HEK293 (cell line): ENCODE data around the gene ASCL4.

Experiments
- CTCF ChIA-PET: fragments of 350-600 bp; formaldehyde crosslinking; extraction: SDS; loops from one replicate; lab custom pipeline; 2021; ENCODE audit warnings: antibody characterized with exemption; lab: Yijun Ruan, JAX
- POLR2A ChIA-PET: fragments of 300-600 bp; formaldehyde crosslinking; extraction: SDS; loops from one replicate; lab custom pipeline; 2020; ENCODE audit warnings: antibody characterized with exemption, inconsistent platforms; lab: Yijun Ruan, JAX
- H3K27ac ChIP-seq: fragments of 200-500 bp; sonication (Bioruptor generic); 2 replicates; pipeline ENCODE4 v1.5.1; 2014; ENCODE audit warnings: low read depth, low read length, control low read depth, inconsistent platforms; ENCODE audit errors: extremely low read depth
- H3K36me3 ChIP-seq, 2 experiments: fragments of 200-500 bp in 1 of 2; sonication (Bioruptor generic) in 1 of 2; 1 replicate in 1 of 2; 2 replicates in 1 of 2; pipeline ENCODE4 v1.5.1; 2014 to 2017; ENCODE audit warnings: inconsistent platforms in 2 of 2, low read length in 2 of 2; ENCODE audit not compliant: control insufficient read depth in 2 of 2, insufficient read depth in 1 of 2
- H3K4me1 ChIP-seq: fragments of 200-500 bp; sonication (Bioruptor generic); 2 replicates; pipeline ENCODE4 v1.5.1; 2014; ENCODE audit warnings: mild to moderate bottlenecking, low read length, inconsistent platforms; ENCODE audit not compliant: control insufficient read depth, insufficient read depth
- H3K4me3 ChIP-seq: 2 replicates; pipeline ENCODE4 v1.5.1; 2011; ENCODE audit warnings: low read depth, mild to moderate bottlenecking, control low read depth, low read length, moderate library complexity
- H3K9me3 ChIP-seq: fragments of 200-500 bp; sonication (Bioruptor generic); 2 replicates; pipeline ENCODE4 v1.5.1; 2014; ENCODE audit warnings: low read depth, low read length, inconsistent platforms; ENCODE audit not compliant: control insufficient read depth, insufficient read depth
- IKZF3 ChIP-seq: fragments of 450-650 bp; IDR thresholded peaks from 2 replicates; pipeline ENCODE4 v1.5.0; 2018; ENCODE audit warnings: missing biosample characterization, mild to moderate bottlenecking, missing genetic modification characterization, moderate library complexity
- MEIS1 ChIP-seq: sonication (generic); formaldehyde crosslinking; IDR thresholded peaks from 2 replicates; pipeline ENCODE4 v1.8.1; 2022; ENCODE audit warnings: missing genetic modification reagents, mild to moderate bottlenecking, borderline replicate concordance
- RBAK ChIP-seq: fragments of 450-650 bp; formaldehyde crosslinking; IDR thresholded peaks from 2 replicates; pipeline ENCODE4 v1.5.1; 2016; ENCODE audit warnings: missing biosample characterization, missing genetic modification characterization
- SP3 ChIP-seq: fragments of 450-650 bp; formaldehyde crosslinking; IDR thresholded peaks from 2 replicates; pipeline ENCODE4 v1.5.1; 2016; ENCODE audit warnings: missing biosample characterization, missing genetic modification characterization
- TCF7L2 ChIP-seq: IDR thresholded peaks from 2 replicates; pipeline ENCODE4 v1.6.1; 2011; ENCODE audit warnings: low read depth, mild to moderate bottlenecking, inconsistent platforms, low read length, moderate library complexity, borderline replicate concordance
- ZFHX2 ChIP-seq: fragments of 450-650 bp; formaldehyde crosslinking; conservative IDR thresholded peaks from 2 replicates; pipeline ENCODE4 v1.5.1; 2016; ENCODE audit warnings: missing biosample characterization, missing genetic modification characterization
- ZNF155 ChIP-seq: fragments of 450-650 bp; formaldehyde crosslinking; IDR thresholded peaks from 2 replicates; pipeline ENCODE4 v1.5.1; 2016; ENCODE audit warnings: missing biosample characterization, missing genetic modification characterization
- ZNF394 ChIP-seq: fragments of 450-650 bp; formaldehyde crosslinking; IDR thresholded peaks from 2 replicates; pipeline ENCODE4 v1.5.1; 2016; ENCODE audit warnings: missing biosample characterization, missing genetic modification characterization, mild to moderate bottlenecking, moderate library complexity, borderline replicate concordance
- ZNF560 ChIP-seq: fragments of 450-650 bp; formaldehyde crosslinking; IDR thresholded peaks from 2 replicates; pipeline ENCODE4 v1.5.1; 2017; ENCODE audit warnings: missing biosample characterization, missing genetic modification characterization, borderline replicate concordance
- ZNF621 ChIP-seq: fragments of 450-650 bp; formaldehyde crosslinking; IDR thresholded peaks from 2 replicates; pipeline ENCODE4 v1.5.1; 2017; ENCODE audit warnings: missing biosample characterization, missing genetic modification characterization
- ZNF701 ChIP-seq: fragments of 450-650 bp; formaldehyde crosslinking; IDR thresholded peaks from 2 replicates; pipeline ENCODE4 v1.5.1; 2016; ENCODE audit warnings: missing biosample characterization, missing genetic modification characterization
- ZNF76 ChIP-seq: fragments of 450-650 bp; formaldehyde crosslinking; IDR thresholded peaks from 2 replicates; pipeline ENCODE4; 2016; ENCODE audit warnings: low read depth, missing biosample characterization, missing genetic modification characterization, borderline replicate concordance
- ZNF776 ChIP-seq: fragments of 450-650 bp; formaldehyde crosslinking; IDR thresholded peaks from 2 replicates; pipeline ENCODE4 v1.5.0; 2017; ENCODE audit warnings: missing biosample characterization, missing genetic modification characterization, borderline replicate concordance
- TF ChIP-seq, protein P1 (sequence below): fragments of 450-650 bp; formaldehyde crosslinking; IDR thresholded peaks from 2 replicates; pipeline ENCODE4 v1.5.1; 2016; ENCODE audit warnings: missing biosample characterization, missing genetic modification characterization
- TF ChIP-seq, protein P2 (sequence below): fragments of 450-650 bp; formaldehyde crosslinking; IDR thresholded peaks from 2 replicates; pipeline ENCODE4 v1.5.1; 2016; ENCODE audit warnings: missing biosample characterization, missing genetic modification characterization
- TF ChIP-seq, protein P3 (sequence below): fragments of 450-650 bp; formaldehyde crosslinking; IDR thresholded peaks from 2 replicates; pipeline ENCODE4 v1.5.1; 2016; ENCODE audit warnings: missing biosample characterization, missing genetic modification characterization, borderline replicate concordance
- TF ChIP-seq, protein P4 (sequence below): fragments of 450-650 bp; formaldehyde crosslinking; IDR thresholded peaks from 2 replicates; pipeline ENCODE4 v1.5.1; 2016; ENCODE audit warnings: missing biosample characterization, missing genetic modification characterization

Gene ASCL4

DNA sequence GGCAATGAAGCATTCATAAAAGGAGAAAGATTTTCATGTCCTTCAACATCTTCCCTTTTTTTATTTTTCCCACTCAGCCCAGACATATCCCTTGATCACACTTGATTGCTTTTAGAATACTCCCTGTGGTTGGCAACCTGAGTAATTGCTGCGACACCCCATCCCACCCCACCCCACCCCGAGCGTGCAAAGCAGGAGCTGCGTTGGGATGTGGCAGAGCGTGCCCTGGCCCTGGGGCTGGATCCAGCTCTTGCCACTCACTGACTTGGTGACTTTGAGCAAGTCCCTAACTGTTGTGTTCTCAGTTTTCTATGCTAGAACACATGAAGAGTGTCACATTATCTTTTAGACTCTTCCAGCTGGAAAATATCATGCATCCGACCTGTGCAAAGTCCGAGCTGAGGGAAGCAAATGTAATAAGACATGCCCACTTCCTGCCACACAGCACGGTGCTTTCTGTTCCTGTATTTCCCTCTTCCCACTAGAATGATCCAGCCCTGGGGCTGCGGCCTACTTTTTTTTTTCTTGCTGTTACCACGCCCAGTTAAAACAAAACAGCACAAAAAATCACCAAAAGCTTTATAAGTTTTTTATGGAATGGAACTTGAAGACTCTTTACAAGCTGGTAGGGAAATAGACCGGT is 4.0 kb downstream of the ASCL4 start:
- H3K4me3 ChIP-seq = no peak overlapping the region
- no peaks in the 10 kb centered on the region for H3K36me3 ChIP-seq
- H3K9me3 ChIP-seq = no peaks in the 10 kb centered on the region
- H3K4me1 ChIP-seq = no peaks in the 10 kb centered on the region
- TF ChIP-seq ZNF155 (tag by site-specific recombination) = no peak
- TF ChIP-seq ZNF560 (tag by site-specific recombination) = no peak
- no peak for TF ChIP-seq MEIS1
- TF ChIP-seq SP3 (tag by site-specific recombination) = no peak
- TF ChIP-seq, protein P1, sequence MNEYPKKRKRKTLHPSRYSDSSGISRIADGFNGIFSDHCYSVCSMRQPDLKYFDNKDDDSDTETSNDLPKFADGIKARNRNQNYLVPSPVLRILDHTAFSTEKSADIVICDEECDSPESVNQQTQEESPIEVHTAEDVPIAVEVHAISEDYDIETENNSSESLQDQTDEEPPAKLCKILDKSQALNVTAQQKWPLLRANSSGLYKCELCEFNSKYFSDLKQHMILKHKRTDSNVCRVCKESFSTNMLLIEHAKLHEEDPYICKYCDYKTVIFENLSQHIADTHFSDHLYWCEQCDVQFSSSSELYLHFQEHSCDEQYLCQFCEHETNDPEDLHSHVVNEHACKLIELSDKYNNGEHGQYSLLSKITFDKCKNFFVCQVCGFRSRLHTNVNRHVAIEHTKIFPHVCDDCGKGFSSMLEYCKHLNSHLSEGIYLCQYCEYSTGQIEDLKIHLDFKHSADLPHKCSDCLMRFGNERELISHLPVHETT (tag by site-specific recombination) = no peak
- TF ChIP-seq ZNF76 = no peak
- TF ChIP-seq ZFHX2 (tag by site-specific recombination) = no peak
- TF ChIP-seq ZNF776 (tag by site-specific recombination) = no peak
- TF ChIP-seq, protein P2, sequence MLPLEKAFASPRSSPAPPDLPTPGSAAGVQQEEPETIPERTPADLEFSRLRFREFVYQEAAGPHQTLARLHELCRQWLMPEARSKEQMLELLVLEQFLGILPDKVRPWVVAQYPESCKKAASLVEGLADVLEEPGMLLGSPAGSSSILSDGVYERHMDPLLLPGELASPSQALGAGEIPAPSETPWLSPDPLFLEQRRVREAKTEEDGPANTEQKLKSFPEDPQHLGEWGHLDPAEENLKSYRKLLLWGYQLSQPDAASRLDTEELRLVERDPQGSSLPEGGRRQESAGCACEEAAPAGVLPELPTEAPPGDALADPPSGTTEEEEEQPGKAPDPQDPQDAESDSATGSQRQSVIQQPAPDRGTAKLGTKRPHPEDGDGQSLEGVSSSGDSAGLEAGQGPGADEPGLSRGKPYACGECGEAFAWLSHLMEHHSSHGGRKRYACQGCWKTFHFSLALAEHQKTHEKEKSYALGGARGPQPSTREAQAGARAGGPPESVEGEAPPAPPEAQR (tag by site-specific recombination) = no peak
- TF ChIP-seq IKZF3 (tag by site-specific recombination) = no peak
- no peak for TF ChIP-seq ZNF621 (tag by site-specific recombination)
- TF ChIP-seq ZNF701 (tag by site-specific recombination) = no peak
- no peak for TF ChIP-seq RBAK (tag by site-specific recombination)
- TF ChIP-seq, protein P3, sequence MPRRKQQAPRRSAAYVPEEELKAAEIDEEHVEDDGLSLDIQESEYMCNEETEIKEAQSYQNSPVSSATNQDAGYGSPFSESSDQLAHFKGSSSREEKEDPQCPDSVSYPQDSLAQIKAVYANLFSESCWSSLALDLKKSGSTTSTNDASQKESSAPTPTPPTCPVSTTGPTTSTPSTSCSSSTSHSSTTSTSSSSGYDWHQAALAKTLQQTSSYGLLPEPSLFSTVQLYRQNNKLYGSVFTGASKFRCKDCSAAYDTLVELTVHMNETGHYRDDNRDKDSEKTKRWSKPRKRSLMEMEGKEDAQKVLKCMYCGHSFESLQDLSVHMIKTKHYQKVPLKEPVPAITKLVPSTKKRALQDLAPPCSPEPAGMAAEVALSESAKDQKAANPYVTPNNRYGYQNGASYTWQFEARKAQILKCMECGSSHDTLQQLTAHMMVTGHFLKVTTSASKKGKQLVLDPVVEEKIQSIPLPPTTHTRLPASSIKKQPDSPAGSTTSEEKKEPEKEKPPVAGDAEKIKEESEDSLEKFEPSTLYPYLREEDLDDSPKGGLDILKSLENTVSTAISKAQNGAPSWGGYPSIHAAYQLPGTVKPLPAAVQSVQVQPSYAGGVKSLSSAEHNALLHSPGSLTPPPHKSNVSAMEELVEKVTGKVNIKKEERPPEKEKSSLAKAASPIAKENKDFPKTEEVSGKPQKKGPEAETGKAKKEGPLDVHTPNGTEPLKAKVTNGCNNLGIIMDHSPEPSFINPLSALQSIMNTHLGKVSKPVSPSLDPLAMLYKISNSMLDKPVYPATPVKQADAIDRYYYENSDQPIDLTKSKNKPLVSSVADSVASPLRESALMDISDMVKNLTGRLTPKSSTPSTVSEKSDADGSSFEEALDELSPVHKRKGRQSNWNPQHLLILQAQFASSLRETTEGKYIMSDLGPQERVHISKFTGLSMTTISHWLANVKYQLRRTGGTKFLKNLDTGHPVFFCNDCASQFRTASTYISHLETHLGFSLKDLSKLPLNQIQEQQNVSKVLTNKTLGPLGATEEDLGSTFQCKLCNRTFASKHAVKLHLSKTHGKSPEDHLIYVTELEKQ (tag by site-specific recombination) = no peak
- no peak for TF ChIP-seq ZNF394 (tag by site-specific recombination)
- no peak for TF ChIP-seq TCF7L2
- TF ChIP-seq, protein P4, sequence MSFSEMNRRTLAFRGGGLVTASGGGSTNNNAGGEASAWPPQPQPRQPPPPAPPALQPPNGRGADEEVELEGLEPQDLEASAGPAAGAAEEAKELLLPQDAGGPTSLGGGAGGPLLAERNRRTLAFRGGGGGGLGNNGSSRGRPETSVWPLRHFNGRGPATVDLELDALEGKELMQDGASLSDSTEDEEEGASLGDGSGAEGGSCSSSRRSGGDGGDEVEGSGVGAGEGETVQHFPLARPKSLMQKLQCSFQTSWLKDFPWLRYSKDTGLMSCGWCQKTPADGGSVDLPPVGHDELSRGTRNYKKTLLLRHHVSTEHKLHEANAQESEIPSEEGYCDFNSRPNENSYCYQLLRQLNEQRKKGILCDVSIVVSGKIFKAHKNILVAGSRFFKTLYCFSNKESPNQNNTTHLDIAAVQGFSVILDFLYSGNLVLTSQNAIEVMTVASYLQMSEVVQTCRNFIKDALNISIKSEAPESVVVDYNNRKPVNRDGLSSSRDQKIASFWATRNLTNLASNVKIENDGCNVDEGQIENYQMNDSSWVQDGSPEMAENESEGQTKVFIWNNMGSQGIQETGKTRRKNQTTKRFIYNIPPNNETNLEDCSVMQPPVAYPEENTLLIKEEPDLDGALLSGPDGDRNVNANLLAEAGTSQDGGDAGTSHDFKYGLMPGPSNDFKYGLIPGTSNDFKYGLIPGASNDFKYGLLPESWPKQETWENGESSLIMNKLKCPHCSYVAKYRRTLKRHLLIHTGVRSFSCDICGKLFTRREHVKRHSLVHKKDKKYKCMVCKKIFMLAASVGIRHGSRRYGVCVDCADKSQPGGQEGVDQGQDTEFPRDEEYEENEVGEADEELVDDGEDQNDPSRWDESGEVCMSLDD (tag by site-specific recombination) = no peak
- ChIA-PET POLR2A (no interaction called here), CTCF (interaction anchor here (0.6 kb wide), 1 partner anchor 31 kb away, joined by 3 read pairs; no protein-coding TSS in a partner anchor)
- H3K27ac ChIP-seq = no peak overlapping the region
